GM12878 (cell line): Measurements from ENCODE around the gene CRYGC. TPM values are rescaled to one million over a fixed set of nuclear protein-coding genes. Genes with fewer than 3 reads are reported as not detected.

Experiments
- ATAC-seq: fragments of 200-7000 bp; cut with Tn5 transposase; 3 replicates; pipeline ENCODE4 v1.9.1; 2020; ENCODE audit warnings: mild to moderate bottlenecking, moderate library complexity
- BruUV-seq: library from RNA; stranded (reverse); fragments of 400-500 nt; replicated peaks from 2 replicates; lab custom pipeline; 2021; lab: Mats Ljungman, UMichigan
- CTCF ChIA-PET: fragments of 300-600 bp; sonication (Branson Sonifier 250); formaldehyde crosslinking; extraction: SDS; loops from one replicate; lab custom pipeline; 2021; ENCODE audit warnings: inconsistent platforms; lab: Yijun Ruan, JAX
- POLR2A ChIA-PET: fragments of 350-600 bp; formaldehyde crosslinking; extraction: SDS; loops from one replicate; lab custom pipeline; 2021; ENCODE audit warnings: inconsistent platforms; lab: Charles Lee
- RAD21 ChIA-PET: fragments of 300-600 bp; sonication (Branson Sonifier 250); formaldehyde crosslinking; loops from one replicate; lab custom pipeline; 2023; ENCODE audit warnings: antibody characterized with exemption; ENCODE audit not compliant: unreplicated experiment; lab: Charles Lee
- SMC1A ChIA-PET: fragments of 300-600 bp; sonication (Branson Sonifier 250); formaldehyde crosslinking; loops from one replicate; lab custom pipeline; 2023; ENCODE audit not compliant: unreplicated experiment, uncharacterized antibody; lab: Charles Lee
- DNase-seq: peaks from one replicate; pipeline ENCODE4 v3.0.0-alpha.2; 2011; ENCODE audit warnings: low read depth, low spot score
- FAIRE-seq: peaks from 3 replicates; lab custom pipeline; 2011; peaks lifted over from hg19 to GRCh38; lab: Jason Lieb, UNC
- H2AFZ ChIP-seq: 2 replicates; pipeline ENCODE4 v1.6.0; 2011; ENCODE audit warnings: low read depth, low read length, control low read depth; ENCODE audit not compliant: control insufficient read depth
- H3K27ac ChIP-seq: 2 replicates; pipeline ENCODE4 v1.5.1; 2011; ENCODE audit warnings: control low read depth; ENCODE audit not compliant: control insufficient read depth, insufficient read depth
- H3K27me3 ChIP-seq, 2 experiments: replicated peaks in 1 of 2; 2 replicates each; pipeline versions ENCODE4 v1.6.0 to v1.6.1; 2011; ENCODE audit warnings: low read length in 1 of 2; ENCODE audit not compliant: control insufficient read depth in 2 of 2, insufficient read depth in 2 of 2
- H3K36me3 ChIP-seq, 2 experiments: 2 replicates each; pipeline ENCODE4 v1.5.1; 2011; ENCODE audit warnings: low read length in 1 of 2; ENCODE audit not compliant: control insufficient read depth in 2 of 2, insufficient read depth in 2 of 2
- H3K4me1 ChIP-seq: 2 replicates; pipeline ENCODE4 v1.6.1; 2011; ENCODE audit warnings: mild to moderate bottlenecking, low read length, moderate library complexity, mixed read lengths; ENCODE audit not compliant: control insufficient read depth, insufficient read depth
- H3K4me2 ChIP-seq: 2 replicates; pipeline ENCODE4 v1.6.0; 2011; ENCODE audit warnings: control low read depth; ENCODE audit not compliant: control insufficient read depth, insufficient read depth
- H3K4me3 ChIP-seq: fragments of 200-600 bp; sonication (generic); 2 replicates; pipeline ENCODE4 v1.5.1; 2016
- H3K79me2 ChIP-seq: 2 replicates; pipeline ENCODE4 v1.6.0; 2011; ENCODE audit warnings: low read length; ENCODE audit not compliant: control insufficient read depth, insufficient read depth
- H3K9ac ChIP-seq: 2 replicates; pipeline ENCODE4 v1.8.0; 2011; ENCODE audit warnings: low read length, control low read depth, mixed read lengths; ENCODE audit not compliant: control insufficient read depth, insufficient read depth
- H3K9me3 ChIP-seq: replicated peaks from 3 replicates; pipeline ENCODE4 v1.5.1; 2011; ENCODE audit warnings: mild to moderate bottlenecking, low read length; ENCODE audit not compliant: control insufficient read depth, insufficient read depth
- H4K20me1 ChIP-seq: 2 replicates; pipeline ENCODE4 v1.6.0; 2011; ENCODE audit not compliant: control insufficient read depth, insufficient read depth
- CEBPB ChIP-seq, 2 experiments: fragments of 150-350 bp in 1 of 2; IDR thresholded peaks; 2 replicates each; pipeline ENCODE4 v1.6.1; 2012 to 2014; ENCODE audit warnings: low read depth in 2 of 2, low read length in 2 of 2, borderline replicate concordance in 1 of 2, inconsistent platforms in 1 of 2
- CHD2 ChIP-seq: IDR thresholded peaks from 2 replicates; pipeline ENCODE4 v1.6.1; 2011; ENCODE audit warnings: low read depth, low read length, improper control_type of control experiment, borderline replicate concordance
- EGR1 ChIP-seq, 2 experiments: IDR thresholded peaks; 1 replicate in 1 of 2; 2 replicates in 1 of 2; pipeline ENCODE4 v1.6.1; 2011 to 2012; ENCODE audit warnings: low read depth in 2 of 2, low read length in 2 of 2, borderline replicate concordance in 1 of 2, mild to moderate bottlenecking in 1 of 2, moderate library complexity in 1 of 2
- ETV6 ChIP-seq, 2 experiments: fragments of 450-650 bp in 1 of 2; IDR thresholded peaks in 1 of 2; conservative IDR thresholded peaks in 1 of 2; 2 replicates each; pipeline ENCODE4 v1.6.1; 2014; ENCODE audit warnings: antibody characterized with exemption in 1 of 2, borderline replicate concordance in 1 of 2, low read depth in 1 of 2, mild to moderate bottlenecking in 1 of 2, moderate library complexity in 1 of 2
- EZH2 ChIP-seq: IDR thresholded peaks from 2 replicates; pipeline ENCODE4 v1.6.1; 2012; ENCODE audit warnings: low read depth, mild to moderate bottlenecking, control low read depth, inconsistent platforms, low read length, borderline replicate concordance; ENCODE audit not compliant: control insufficient read depth
- FOXK2 ChIP-seq: fragments of 450-650 bp; IDR thresholded peaks from 2 replicates; pipeline ENCODE4 v1.6.1; 2017; ENCODE audit warnings: mild to moderate bottlenecking, moderate library complexity
- IKZF1 ChIP-seq: fragments of 450-650 bp; conservative IDR thresholded peaks from 2 replicates; pipeline ENCODE4 v1.6.1; 2017; ENCODE audit warnings: antibody characterized with exemption, mild to moderate bottlenecking
- NFIC ChIP-seq: IDR thresholded peaks from 2 replicates; pipeline ENCODE4 v1.6.1; 2012; ENCODE audit warnings: low read depth, mild to moderate bottlenecking, inconsistent platforms, low read length, moderate library complexity
- NR2C1 ChIP-seq: fragments of 450-650 bp; IDR thresholded peaks from 2 replicates; pipeline ENCODE4 v1.6.1; 2017; ENCODE audit warnings: antibody characterized with exemption, mild to moderate bottlenecking, moderate library complexity
- SIX5 ChIP-seq: IDR thresholded peaks from 2 replicates; pipeline ENCODE4 v1.6.1; 2011; ENCODE audit warnings: mild to moderate bottlenecking, low read depth, low read length, moderate library complexity; ENCODE audit not compliant: severe bottlenecking
- SMAD5 ChIP-seq: IDR thresholded peaks from 2 replicates; pipeline ENCODE4 v1.6.1; 2016; ENCODE audit warnings: antibody characterized with exemption, low read depth
- SMARCA5 ChIP-seq: fragments of 450-650 bp; IDR thresholded peaks from 2 replicates; pipeline ENCODE4 v1.6.1; 2017; ENCODE audit warnings: mild to moderate bottlenecking
- SUPT20H ChIP-seq: IDR thresholded peaks from 2 replicates; pipeline ENCODE4 v1.6.1; 2011; ENCODE audit warnings: low read depth, mild to moderate bottlenecking, low read length, moderate library complexity, borderline replicate concordance; ENCODE audit not compliant: control insufficient read depth
- ZNF207 ChIP-seq: fragments of 450-650 bp; IDR thresholded peaks from 2 replicates; pipeline ENCODE4 v1.6.1; 2014; ENCODE audit warnings: antibody characterized with exemption, mild to moderate bottlenecking, borderline replicate concordance
- WGBS: methylation state at CpG from one replicate; pipeline ENCODE4 v1.1.6; 2016; ENCODE audit warnings: low lambda C conversion rate; ENCODE audit not compliant: insufficient replicate concordance, insufficient coverage; ENCODE audit errors: missing lambda C conversion rate; 5-methylcytosine and 5-hydroxymethylcytosine counted together
- in situ Hi-C: fragments of 300-500 bp; cut with MboI; formaldehyde crosslinking; loops from 9 replicates; pipeline ENCODE4 v1.14.3; 2018; ENCODE audit warnings: mixed read lengths
- intact Hi-C: fragments of 100-400 bp; cut with micrococcal nuclease; formaldehyde crosslinking; loops from one replicate; pipeline ENCODE4 v1.14.2; 2022; ENCODE audit not compliant: unreplicated experiment
- polyA plus RNA-seq, 11 experiments: library from polyadenylated mRNA; depleted of rRNA in 4 of 11; unstranded in 6 of 11; stranded (reverse) in 5 of 11; fragments of >200 nt; fragmentation: Nextera tagmentation in 4 of 11; fragmentation: Illumina TruSeq in 1 of 11; extraction: Ambion mirVana in 4 of 11; extraction: Trizol in 1 of 11; gene quantifications; 1 replicate in 1 of 11; 2 replicates in 10 of 11; pipeline versions ENCODE4 v1.2.1 to v1.2.3, GENCODE V29; 2011 to 2016; ENCODE audit warnings: inconsistent platforms in 2 of 11, missing spikeins in 2 of 11, low read depth in 1 of 11
- total RNA-seq, 4 experiments: library from RNA; depleted of rRNA in 3 of 4; stranded (reverse); fragments of >200 nt in 3 of 4; fragmentation: Illumina TruSeq in 1 of 4; extraction: Trizol in 1 of 4; gene quantifications; 2 replicates each; pipeline versions ENCODE4 v1.2.1 to v1.2.3, GENCODE V29; 2013 to 2021
- TF ChIP-seq, protein P1 (sequence below), 3 experiments: IDR thresholded peaks in 2 of 3; conservative IDR thresholded peaks in 1 of 3; 2 replicates each; pipeline ENCODE4 v1.5.1; 2011; ENCODE audit warnings: low read depth in 3 of 3, low read length in 3 of 3, mild to moderate bottlenecking in 3 of 3, control low read depth in 2 of 3, moderate library complexity in 2 of 3, inconsistent platforms in 1 of 3, mixed read lengths in 1 of 3; ENCODE audit not compliant: control insufficient read depth in 2 of 3, insufficient read depth in 1 of 3; ENCODE audit errors: extremely low read depth in 1 of 3
- TF ChIP-seq, protein P2 (sequence below): fragments of 450-650 bp; formaldehyde crosslinking; IDR thresholded peaks from 2 replicates; pipeline ENCODE4 v1.4.0; 2020; ENCODE audit warnings: mild to moderate bottlenecking, moderate library complexity

CRYGC gene
- total and polyA plus RNA-seq, 10 of the 15 experiments (the other 5 are each of a cell fraction or from before 2014, with no cell fraction given) = not detected

DNA sequence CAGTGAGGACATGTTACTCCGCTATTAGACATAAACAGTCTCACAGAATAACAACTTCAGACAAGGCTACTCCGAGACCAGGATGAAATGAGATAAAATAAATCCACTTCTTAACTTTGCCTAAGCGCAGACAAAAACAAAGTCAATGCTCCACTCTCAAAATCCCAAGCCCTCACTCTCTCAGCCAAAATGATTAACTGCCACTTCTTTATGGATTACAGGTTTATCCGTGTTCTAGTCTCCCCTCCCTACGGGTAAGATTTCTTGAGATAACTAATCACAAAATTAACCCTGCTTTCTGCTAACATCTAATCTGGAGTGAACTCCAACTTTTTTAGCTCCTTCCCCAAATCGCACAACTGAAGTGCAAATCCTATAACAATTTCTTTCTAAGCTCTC is 1.1 kb upstream of the CRYGC start (continued):
- TF ChIP-seq, protein P1, sequence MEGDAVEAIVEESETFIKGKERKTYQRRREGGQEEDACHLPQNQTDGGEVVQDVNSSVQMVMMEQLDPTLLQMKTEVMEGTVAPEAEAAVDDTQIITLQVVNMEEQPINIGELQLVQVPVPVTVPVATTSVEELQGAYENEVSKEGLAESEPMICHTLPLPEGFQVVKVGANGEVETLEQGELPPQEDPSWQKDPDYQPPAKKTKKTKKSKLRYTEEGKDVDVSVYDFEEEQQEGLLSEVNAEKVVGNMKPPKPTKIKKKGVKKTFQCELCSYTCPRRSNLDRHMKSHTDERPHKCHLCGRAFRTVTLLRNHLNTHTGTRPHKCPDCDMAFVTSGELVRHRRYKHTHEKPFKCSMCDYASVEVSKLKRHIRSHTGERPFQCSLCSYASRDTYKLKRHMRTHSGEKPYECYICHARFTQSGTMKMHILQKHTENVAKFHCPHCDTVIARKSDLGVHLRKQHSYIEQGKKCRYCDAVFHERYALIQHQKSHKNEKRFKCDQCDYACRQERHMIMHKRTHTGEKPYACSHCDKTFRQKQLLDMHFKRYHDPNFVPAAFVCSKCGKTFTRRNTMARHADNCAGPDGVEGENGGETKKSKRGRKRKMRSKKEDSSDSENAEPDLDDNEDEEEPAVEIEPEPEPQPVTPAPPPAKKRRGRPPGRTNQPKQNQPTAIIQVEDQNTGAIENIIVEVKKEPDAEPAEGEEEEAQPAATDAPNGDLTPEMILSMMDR (IDR thresholded peaks at IDR 0.05 in 2 of 3, conservative IDR thresholded peaks at IDR 0.05 in 1 of 3; ENCODE audit: control insufficient read depth in 2 of 3, extremely low read depth in 1 of 3, insufficient read depth in 1 of 3, low read depth in 3 of 3, low read length in 3 of 3) = no peak
- no peak for TF ChIP-seq EZH2
- no peak for TF ChIP-seq EGR1 (IDR thresholded peaks at IDR 0.05; ENCODE audit: borderline replicate concordance in 1 of 2, low read depth in 2 of 2, low read length in 2 of 2)

DNA sequence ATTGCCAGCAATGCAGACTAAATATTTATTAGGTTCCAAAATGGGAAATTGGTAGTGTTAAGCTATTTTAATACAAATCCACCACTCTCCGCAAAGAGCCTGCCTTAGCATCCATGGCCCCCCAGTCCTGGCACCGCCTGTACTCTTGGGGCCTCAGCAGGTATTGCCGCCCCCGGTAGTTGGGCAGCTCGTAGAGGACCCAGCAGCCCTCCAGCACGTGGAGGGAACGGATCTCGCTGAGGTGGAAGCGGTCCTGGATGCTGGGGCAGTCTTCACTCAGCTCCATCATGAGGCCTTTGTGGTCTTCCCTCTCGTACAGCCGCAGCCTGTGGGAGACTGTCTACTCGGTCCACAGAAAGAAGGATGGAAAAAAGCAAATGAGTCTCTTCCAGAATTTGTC is 1.5 kb downstream of the CRYGC start:
- FAIRE-seq (no peak), DNase-seq (no peak), ATAC-seq (no peak)
- no peak overlapping the region for H3K4me2 ChIP-seq
- no peaks in the 10 kb centered on the region for H3K36me3 ChIP-seq
- no peak overlapping the region for H2AFZ ChIP-seq
- no peak overlapping the region for H3K27ac ChIP-seq
- intact Hi-C loops (no loop called here), in situ Hi-C loops (no loop called here)
- BruUV-seq = no TSS peak
- no peak overlapping the region for H3K4me3 ChIP-seq
- H4K20me1 ChIP-seq = no peaks in the 10 kb centered on the region; the same call in 1 of the 2 replicates
- RAD21 ChIA-PET = no interaction called here
- POLR2A ChIA-PET = interaction anchor here (0.5 kb wide), 1 partner anchor 439 kb away, joined by 4 read pairs; no protein-coding TSS in a partner anchor
- SMC1A ChIA-PET = no interaction called here
- no peaks in the 10 kb centered on the region for H3K4me1 ChIP-seq
- H3K9me3 ChIP-seq = no peaks in the 10 kb centered on the region; the same call in 2 of the 3 replicates
- H3K79me2 ChIP-seq = no peaks in the 10 kb centered on the region
- H3K9ac ChIP-seq = no peak overlapping the region
- 46% methylated on average over 12 of the region's 12 CpGs for WGBS
- peaks cover 0 to 7% of the 10 kb centered on the region in 2 experiments; a peak in 1 of 4 replicates for H3K27me3 ChIP-seq
- CTCF ChIA-PET = no interaction called here
- no peak for TF ChIP-seq CEBPB (IDR thresholded peaks at IDR 0.05; ENCODE audit: borderline replicate concordance in 1 of 2, low read depth in 2 of 2, low read length in 2 of 2)
- no peak for TF ChIP-seq SIX5
- TF ChIP-seq ETV6 (conservative IDR thresholded peaks at IDR 0.05 in 1 of 2, IDR thresholded peaks at IDR 0.05 in 1 of 2; ENCODE audit: borderline replicate concordance in 1 of 2, low read depth in 1 of 2) = no peak
- TF ChIP-seq IKZF1 = no peak
- no peak for TF ChIP-seq NR2C1
- TF ChIP-seq NFIC = no peak
- TF ChIP-seq CHD2 = no peak
- no peak for TF ChIP-seq SUPT20H
- TF ChIP-seq EZH2 = no peak
- TF ChIP-seq, protein P2, sequence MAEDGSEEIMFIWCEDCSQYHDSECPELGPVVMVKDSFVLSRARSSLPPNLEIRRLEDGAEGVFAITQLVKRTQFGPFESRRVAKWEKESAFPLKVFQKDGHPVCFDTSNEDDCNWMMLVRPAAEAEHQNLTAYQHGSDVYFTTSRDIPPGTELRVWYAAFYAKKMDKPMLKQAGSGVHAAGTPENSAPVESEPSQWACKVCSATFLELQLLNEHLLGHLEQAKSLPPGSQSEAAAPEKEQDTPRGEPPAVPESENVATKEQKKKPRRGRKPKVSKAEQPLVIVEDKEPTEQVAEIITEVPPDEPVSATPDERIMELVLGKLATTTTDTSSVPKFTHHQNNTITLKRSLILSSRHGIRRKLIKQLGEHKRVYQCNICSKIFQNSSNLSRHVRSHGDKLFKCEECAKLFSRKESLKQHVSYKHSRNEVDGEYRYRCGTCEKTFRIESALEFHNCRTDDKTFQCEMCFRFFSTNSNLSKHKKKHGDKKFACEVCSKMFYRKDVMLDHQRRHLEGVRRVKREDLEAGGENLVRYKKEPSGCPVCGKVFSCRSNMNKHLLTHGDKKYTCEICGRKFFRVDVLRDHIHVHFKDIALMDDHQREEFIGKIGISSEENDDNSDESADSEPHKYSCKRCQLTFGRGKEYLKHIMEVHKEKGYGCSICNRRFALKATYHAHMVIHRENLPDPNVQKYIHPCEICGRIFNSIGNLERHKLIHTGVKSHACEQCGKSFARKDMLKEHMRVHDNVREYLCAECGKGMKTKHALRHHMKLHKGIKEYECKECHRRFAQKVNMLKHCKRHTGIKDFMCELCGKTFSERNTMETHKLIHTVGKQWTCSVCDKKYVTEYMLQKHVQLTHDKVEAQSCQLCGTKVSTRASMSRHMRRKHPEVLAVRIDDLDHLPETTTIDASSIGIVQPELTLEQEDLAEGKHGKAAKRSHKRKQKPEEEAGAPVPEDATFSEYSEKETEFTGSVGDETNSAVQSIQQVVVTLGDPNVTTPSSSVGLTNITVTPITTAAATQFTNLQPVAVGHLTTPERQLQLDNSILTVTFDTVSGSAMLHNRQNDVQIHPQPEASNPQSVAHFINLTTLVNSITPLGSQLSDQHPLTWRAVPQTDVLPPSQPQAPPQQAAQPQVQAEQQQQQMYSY (CRISPR knock-in tag) = no peak
- no peak for TF ChIP-seq SMARCA5
- no peak for TF ChIP-seq ZNF207
- TF ChIP-seq FOXK2 = no peak
- no peak for TF ChIP-seq SMAD5
